GM12872 (cell line): ENCODE results near the gene ACKR1.

Source experiments
- TF ChIP-seq, protein P1 (sequence below): IDR thresholded peaks from 3 replicates; pipeline ENCODE4 v1.5.1; 2011; ENCODE audit warnings: low read depth, mild to moderate bottlenecking, low read length, moderate library complexity; ENCODE audit not compliant: insufficient read depth

Gene ACKR1

DNA sequence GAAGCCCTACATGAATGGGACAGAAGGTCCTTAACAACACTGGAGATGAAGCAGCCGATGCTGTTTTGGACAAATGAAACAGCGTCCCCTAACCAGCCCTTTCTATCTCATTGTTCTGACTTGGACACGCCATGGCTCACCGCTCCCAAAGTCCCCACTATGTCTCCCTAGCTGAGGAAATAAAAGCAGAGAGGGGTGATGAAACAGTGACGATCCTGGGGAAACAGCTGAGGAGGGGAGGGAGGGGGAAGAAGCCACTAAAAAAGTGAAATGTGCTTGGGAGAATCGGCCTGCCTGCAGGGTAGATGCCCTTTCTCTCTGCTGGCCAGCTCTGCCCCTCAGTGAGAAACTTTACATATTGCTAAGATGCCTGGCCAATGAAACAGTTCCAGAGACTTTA, 1.1 kb upstream of the ACKR1 start:
- TF ChIP-seq, protein P1, sequence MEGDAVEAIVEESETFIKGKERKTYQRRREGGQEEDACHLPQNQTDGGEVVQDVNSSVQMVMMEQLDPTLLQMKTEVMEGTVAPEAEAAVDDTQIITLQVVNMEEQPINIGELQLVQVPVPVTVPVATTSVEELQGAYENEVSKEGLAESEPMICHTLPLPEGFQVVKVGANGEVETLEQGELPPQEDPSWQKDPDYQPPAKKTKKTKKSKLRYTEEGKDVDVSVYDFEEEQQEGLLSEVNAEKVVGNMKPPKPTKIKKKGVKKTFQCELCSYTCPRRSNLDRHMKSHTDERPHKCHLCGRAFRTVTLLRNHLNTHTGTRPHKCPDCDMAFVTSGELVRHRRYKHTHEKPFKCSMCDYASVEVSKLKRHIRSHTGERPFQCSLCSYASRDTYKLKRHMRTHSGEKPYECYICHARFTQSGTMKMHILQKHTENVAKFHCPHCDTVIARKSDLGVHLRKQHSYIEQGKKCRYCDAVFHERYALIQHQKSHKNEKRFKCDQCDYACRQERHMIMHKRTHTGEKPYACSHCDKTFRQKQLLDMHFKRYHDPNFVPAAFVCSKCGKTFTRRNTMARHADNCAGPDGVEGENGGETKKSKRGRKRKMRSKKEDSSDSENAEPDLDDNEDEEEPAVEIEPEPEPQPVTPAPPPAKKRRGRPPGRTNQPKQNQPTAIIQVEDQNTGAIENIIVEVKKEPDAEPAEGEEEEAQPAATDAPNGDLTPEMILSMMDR: no peak

DNA sequence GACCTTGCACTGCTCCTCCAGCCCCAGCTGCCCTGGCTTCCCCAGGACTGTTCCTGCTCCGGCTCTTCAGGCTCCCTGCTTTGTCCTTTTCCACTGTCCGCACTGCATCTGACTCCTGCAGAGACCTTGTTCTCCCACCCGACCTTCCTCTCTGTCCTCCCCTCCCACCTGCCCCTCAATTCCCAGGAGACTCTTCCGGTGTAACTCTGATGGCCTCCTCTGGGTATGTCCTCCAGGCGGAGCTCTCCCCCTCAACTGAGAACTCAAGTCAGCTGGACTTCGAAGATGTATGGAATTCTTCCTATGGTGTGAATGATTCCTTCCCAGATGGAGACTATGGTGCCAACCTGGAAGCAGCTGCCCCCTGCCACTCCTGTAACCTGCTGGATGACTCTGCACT, 550 bp downstream of the ACKR1 start:
- TF ChIP-seq, protein P1: no peak

DNA sequence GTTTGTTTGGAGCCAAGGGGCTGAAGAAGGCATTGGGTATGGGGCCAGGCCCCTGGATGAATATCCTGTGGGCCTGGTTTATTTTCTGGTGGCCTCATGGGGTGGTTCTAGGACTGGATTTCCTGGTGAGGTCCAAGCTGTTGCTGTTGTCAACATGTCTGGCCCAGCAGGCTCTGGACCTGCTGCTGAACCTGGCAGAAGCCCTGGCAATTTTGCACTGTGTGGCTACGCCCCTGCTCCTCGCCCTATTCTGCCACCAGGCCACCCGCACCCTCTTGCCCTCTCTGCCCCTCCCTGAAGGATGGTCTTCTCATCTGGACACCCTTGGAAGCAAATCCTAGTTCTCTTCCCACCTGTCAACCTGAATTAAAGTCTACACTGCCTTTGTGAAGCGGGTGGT, 1.4 kb downstream of the ACKR1 start:
- TF ChIP-seq, protein P1: no peak

DNA sequence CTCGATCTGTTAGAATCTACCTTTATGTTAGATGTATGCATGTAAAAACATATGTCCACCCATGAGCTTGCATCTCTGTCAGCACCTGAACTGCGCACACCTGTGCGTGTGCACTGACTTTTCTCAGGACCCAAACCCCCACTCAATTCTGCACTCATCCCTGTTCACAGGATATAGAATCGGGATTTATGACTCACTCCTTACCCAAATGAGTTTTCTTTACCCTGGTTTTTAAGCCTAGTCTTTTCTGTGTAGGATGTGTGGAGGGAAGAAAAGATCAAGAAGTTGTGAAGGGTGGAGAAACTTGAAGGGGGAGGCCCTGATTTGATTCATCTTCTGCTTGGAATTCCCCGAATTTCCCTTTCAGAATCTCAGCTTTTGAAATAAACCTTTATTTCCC, 2.4 kb downstream of the ACKR1 start:
- TF ChIP-seq, protein P1: no peak

DNA sequence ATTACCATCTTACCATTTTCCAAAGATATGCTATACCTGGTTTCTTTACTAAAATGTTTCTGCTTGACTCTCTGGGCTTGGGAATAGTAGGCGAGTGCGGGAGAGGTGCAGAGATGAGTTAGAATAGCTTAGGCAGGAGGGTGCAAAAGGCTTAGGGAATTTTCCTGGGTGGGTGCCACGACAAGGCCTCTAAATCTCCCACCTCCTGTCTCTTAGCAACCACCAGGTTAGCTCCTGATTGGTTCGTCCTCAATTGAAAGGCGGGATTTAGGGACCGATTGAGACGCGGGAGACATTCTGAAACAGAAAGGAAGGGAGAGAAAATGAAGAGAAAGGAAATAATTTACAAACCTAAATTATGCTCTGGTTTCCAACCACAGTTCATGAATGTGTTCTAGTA, 3.1 kb downstream of the ACKR1 start:
- TF ChIP-seq, protein P1: no peak

DNA sequence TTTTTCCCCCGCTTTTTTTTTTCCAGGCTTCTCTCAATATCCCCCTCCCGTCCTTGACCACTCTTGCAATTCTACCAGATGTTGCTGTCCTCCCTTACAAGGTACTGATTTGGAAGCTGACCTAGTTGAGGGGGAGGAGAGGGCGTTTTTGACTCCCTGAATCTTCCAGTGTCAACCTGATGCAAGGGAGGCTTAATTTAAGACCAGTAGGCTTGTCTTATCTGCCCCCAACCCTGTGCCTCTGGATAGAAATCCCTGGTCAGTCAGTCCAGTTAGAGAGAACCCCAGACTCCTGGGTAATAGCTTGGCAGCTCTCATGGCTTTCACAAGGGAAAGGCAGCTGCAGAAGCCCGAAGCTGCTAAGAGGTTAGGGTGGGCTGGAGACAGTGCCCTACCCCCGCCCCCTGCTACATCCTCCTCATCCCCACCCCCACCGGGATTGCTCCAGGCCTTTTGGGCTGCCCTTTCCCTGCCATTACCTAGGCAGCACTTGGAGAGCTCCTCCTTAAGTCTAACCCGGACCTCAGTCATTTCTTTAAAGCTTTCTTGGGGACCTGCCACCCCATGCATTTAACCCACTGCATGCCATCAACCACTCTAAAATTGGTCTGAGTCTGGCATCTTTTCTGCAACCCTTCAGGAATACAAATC, 3.6 kb downstream of the ACKR1 start:
- TF ChIP-seq, protein P1: no peak

DNA sequence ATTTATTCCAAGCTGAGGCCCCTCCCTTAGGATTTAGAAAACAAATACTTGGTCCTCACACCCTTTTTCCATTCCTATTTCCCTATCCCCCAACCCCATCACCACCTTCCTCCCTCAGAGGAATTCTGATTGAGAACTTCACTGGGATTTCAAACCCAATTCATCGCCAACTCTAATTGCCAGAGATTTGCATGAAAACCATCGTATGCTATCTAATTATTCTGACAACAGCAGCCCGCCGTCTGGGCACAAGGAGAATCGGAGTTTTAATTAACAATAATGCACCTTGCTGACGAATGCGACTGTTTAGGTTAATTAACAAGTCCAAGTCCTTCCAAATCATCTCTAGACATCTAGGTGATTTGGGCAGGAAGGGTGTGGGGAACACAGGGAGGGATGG, 4.4 kb downstream of the ACKR1 start:
- TF ChIP-seq, protein P1: no peak
